Effector CD4-positive, alpha-beta T cell (primary cell): ENCODE results near the gene CA6. TPM values are rescaled to one million over a fixed set of nuclear protein-coding genes. Genes with fewer than 3 reads are reported as not detected.
"Not testable (repeated sequence)": the region's sequence is repeated elsewhere in the genome, so short reads cannot be mapped to it uniquely, and the experiment has no call there.

Experiments used
- DNase-seq: peaks from one replicate; pipeline ENCODE4 v3.0.0-alpha.2; 2020
- total RNA-seq: gene quantifications from one replicate; lab custom pipeline; 2026; lab: John Stamatoyannopoulos, UW

Gene CA6
- not detected for total RNA-seq

GRCh38 chr1:8945568-8945967 is at the start of gene CA6:
Gene CA6 (plus strand): TSS chr1:8945868. CDS start chr1:8945887, 19 bp downstream.
- DNase-seq: no peak

GRCh38 chr1:8896775-8897174 is 48.9 kb upstream of the CA6 start:
- DNase-seq: not testable (repeated sequence)

GRCh38 chr1:8897505-8897904 is 48.2 kb upstream of the CA6 start:
- DNase-seq: not testable (repeated sequence)

GRCh38 chr1:8898418-8898817 is 47.2 kb upstream of the CA6 start:
- DNase-seq: not testable (repeated sequence)

DNA sequence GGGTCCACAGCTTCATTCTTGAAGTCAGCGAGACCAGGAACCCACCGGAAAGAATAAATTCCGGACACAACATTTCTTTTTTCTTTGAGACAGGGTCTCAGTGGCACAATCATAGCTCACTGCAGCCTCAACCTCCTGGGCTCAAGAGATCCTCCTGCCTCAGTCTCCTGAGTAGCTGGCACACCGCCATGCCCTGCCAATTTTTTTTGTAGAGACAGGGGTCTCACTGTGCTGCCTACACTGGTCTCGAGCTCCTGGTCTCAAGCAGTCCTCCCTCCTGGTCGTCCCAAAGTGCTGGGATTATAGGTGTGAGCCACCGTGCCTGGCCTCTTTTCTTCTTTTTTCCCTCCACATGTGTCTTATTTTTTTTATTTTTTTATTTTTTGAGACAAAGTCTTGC is 46.6 kb upstream of the CA6 start:
- no peak for DNase-seq

DNA sequence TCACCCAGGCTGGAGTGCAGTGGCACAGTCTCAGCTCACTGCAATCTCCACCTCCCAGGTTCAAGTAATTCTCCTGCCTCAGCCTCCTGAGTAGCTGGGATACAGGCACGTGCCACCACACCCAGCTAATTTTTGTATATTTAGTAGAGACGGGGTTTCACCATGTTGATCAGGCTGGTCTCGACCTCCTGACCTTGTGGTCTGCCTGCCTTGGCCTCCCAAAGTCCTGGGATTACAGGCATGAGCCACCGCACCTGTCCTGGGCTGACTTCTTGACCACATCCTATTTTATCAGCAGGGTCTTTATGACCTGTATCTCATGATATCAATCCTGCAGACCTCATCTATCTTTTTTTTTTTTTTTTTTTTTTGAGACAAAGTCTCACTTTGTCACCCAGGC is 45.0 kb upstream of the CA6 start:
- DNase-seq: not testable (repeated sequence)

DNA sequence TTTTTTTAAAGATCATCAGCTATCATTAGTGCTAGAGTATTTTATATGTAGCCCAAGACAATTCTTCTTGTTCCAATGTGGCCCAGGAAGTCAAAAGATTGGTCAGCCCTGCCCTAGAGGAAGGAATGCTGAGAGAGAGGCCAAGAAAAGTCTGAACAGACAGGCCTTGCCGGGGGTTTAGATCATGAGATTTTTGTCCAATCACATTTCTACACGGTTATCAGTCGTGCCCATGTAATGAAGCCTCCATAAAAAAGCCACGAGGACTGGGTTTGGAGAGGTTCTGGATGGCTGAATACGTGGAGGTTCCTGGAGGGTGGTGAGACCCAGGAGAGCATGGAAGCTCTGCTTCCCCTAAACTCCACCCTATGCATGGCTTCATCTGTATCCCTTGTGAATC is 42.9 kb upstream of the CA6 start:
- no peak for DNase-seq

DNA sequence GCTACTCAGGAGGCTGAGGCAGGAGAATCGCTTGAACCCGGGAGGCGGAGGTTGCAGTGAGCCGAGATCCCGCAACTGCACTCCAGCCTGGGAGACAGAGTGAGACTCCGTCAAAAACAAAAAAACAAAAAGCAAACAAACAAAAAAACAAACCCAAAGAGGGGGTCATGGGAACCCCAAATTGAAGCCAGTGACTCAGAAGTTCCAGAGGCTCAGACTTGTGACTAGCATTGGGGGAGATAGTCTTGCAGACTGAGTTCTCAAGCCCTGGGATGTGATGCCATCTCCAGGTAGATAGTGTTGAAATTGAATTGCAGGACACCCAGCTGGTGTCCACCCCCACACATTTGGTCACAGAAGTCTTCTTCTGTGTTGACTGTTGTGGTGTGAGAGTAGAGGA is 42.3 kb upstream of the CA6 start:
- DNase-seq: no peak

GRCh38 chr1:8903908-8904650 is 41.6 kb upstream of the CA6 start:
- DNase-seq: no peak

DNA sequence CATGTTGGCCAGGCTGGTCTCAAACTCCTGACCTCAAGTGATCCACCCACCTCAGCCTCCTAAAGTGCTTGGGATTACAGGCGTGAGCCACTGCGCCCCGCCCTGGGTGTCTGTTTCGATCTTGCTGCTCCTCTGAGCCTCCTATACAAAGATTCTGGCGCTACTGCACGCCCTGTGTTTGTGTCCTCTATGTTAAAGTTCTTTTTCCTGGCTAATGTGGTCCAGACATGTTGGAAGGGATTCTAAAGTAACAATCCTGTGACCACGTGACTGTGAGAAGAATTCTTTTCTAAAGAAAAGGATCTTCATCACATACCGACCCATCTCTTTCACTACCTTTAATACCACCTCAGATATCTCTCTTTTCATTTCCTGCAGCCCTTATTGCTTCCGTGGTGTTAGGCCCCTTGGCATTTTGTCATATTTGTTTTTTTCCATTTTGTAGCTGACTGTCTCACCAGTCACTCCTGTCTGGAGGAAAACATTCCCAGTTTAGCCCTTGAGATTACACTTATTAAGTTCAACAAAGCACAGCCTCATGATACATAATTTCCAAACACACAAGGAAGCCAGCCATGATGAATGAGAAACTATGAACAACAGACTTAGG is 40.0 kb upstream of the CA6 start:
- DNase-seq: no peak

GRCh38 chr1:8908388-8909151 is 37.1 kb upstream of the CA6 start:
- DNase-seq: no peak

- DNase-seq: no peak
These were observed 35.3 kb upstream of the CA6 start for GRCh38 chr1:8910331-8910730.

GRCh38 chr1:8910914-8911313 is 34.8 kb upstream of the CA6 start:
- no peak for DNase-seq

- DNase-seq: no peak
These were observed 34.0 kb upstream of the CA6 start for GRCh38 chr1:8911416-8912309.

DNA sequence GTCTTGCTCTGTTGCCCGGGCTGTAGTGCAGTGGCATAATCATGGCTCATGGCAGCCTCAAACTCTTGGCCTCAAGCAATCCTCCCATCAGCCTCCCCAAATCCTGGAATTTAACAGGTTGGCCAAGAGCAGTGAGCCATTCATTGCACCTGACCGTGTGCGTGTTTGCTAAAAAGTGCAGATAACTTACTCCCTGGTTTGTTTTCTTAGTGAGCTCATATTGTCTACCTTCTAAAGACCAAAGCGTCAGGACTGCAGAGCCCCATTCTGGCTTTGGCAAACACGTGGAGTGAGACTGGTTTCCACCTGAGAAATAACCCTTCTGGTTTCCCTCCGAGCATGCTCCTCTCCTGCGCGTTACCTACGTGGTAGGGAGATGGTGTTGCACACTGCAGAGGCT is 32.2 kb upstream of the CA6 start:
- DNase-seq: no peak

DNA sequence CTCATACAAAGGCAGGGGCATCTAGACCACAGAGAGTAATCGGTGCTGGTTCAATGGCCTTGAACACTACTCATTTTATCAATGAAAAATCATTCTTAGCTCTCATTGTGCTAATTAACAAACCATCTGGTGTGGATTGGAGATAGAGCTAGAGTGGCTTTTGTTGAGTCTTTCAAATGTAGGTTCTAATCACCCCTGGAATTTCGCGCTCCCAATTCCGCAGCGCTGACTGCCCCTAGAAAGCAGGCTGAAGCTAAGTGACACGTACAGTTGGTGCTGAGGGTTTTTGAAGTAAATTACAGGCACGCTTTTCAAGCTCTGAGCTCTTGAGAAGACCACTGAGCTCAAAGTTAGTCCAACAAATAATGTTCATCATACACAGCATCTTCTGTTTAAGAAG is 31.2 kb upstream of the CA6 start:
- DNase-seq: no peak

DNA sequence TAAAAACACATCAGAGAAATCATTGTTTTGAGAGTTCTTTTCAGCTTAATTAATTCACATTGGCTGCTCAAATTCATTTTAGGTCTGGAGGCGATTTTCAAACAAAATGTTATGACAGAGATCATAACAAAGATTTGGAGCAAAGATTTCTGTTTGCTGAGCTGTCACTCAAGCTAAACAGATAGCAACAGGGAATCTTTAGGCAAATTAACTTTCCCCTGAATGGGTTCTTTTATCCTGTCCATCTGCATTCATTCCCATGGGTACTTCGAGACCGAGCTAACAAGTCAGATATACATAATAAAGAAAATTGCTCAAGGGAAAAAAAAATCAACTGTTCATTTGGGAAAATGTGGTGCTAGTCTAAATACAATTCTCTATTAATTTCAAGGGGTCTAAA is 30.2 kb upstream of the CA6 start:
- no peak for DNase-seq

DNA sequence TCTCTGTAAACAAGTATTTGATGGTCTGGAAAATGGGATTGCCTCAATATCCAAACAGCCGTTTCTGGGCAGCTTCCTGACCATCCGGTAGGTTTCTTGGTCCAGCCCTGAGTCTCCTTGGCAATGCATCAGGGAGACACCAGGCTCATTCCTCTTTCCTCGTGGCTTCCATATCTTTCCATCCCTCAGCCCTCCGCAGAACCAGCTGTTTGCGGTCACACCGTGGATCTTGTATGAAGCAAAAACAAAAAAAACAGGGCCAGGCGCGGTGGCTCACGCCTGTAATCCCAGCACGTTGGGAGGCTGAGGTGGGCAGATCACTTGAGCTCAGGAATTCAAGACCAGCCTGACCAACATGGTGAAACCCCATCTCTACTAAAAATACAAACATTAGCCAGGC is 28.1 kb upstream of the CA6 start:
- DNase-seq: not testable (repeated sequence)

- DNase-seq: no peak
These were observed 22.7 kb upstream of the CA6 start for GRCh38 chr1:8922962-8923361.

DNA sequence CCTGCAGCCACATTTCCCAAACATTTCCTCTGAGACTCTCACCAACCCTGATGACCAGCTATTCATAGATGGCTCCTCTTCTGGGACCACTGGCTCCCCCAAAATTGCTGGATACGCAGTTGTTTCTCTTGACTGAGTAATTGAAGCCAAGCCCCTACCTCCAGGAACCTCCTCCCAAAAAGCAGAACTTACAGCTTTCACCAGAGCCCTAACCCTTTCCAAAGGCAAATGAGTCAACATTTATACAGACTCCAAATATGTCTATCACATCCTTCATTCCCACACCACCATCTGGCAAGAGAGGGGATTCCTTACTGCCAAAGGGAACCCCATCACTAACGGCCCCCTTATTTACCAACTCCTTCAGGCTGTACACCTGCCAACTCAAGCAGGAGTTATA is 20.3 kb upstream of the CA6 start:
- DNase-seq: no peak

DNA sequence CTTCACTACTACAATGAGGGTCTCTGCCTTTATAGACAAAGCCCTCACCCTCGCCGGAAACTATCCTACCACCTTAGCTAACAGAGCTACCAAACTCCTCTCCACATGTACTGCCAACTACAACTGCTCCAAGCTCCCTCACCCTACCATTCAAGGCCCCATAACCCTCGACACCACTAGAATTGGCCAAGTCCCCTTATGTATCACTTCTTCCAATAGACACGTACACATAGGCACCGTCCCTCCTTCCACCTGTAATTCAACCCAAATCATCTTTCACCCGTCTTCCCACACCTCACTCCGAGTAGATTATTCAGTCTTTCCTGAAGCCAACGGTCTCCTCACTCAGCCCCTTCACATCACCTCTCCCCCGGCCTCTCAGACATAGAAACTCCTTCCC is 19.7 kb upstream of the CA6 start:
- DNase-seq: no peak

- no peak for DNase-seq
These were observed 18.7 kb upstream of the CA6 start for GRCh38 chr1:8926707-8927694.
